Uterus (tissue), 2 donors: ENCODE results near the gene MYH14.

ENCODE experiments used
- CTCF ChIP-seq, 4 experiments: fragments of 200-600 bp in 2 of 4; fragments of 450-650 bp in 2 of 4; sonication (generic) in 2 of 4; IDR thresholded peaks; one replicate each; pipeline ENCODE4 v1.5.1; 2016 to 2019; ENCODE audit warnings: antibody characterized with exemption in 4 of 4, mild to moderate bottlenecking in 2 of 4, moderate library complexity in 1 of 4
- POLR2A ChIP-seq, 2 donors: fragments of 450-650 bp; IDR thresholded peaks; one replicate each; pipeline ENCODE4 v1.6.1; 2016; ENCODE audit warnings: antibody characterized with exemption in 2 of 2, mild to moderate bottlenecking in 1 of 2, moderate library complexity in 1 of 2

GRCh38 chr19:50280074-50280473 is 76.7 kb downstream of the MYH14 start:
- no peak for TF ChIP-seq POLR2A (IDR thresholded peaks at IDR 0.05)
- TF ChIP-seq CTCF (IDR thresholded peaks at IDR 0.05): no peak
